Kidney (tissue), 14 donors: ENCODE data around the gene SERF2. TPM values are rescaled to one million over a fixed set of nuclear protein-coding genes. Genes with fewer than 3 reads are reported as not detected.
"Not testable (repeated sequence)": the region's sequence is repeated elsewhere in the genome, so short reads cannot be mapped to it uniquely, and the experiment has no call there.

ENCODE experiments used
- DNase-seq, 5 donors: peaks; one replicate each; pipeline ENCODE4 v3.0.0-alpha.2; 2013 to 2020
- FAIRE-seq: peaks from 2 replicates; lab custom pipeline; 2012; peaks lifted over from hg19 to GRCh38; lab: Jason Lieb, UNC
- H3K27ac ChIP-seq, 2 donors: one replicate each; pipeline ENCODE4 v1.7.0; 2013; ENCODE audit warnings: low read depth in 2 of 2, low read length in 2 of 2, inconsistent platforms in 1 of 2
- H3K27me3 ChIP-seq: one replicate; pipeline ENCODE4 v1.7.1; 2013; ENCODE audit warnings: low read length, inconsistent platforms; ENCODE audit not compliant: control insufficient read depth, insufficient read depth
- H3K36me3 ChIP-seq, 3 donors: one replicate each; pipeline versions ENCODE4 v1.7.0 to v1.7.1; 2013; ENCODE audit warnings: low read length in 3 of 3, control low read depth in 1 of 3, inconsistent platforms in 1 of 3; ENCODE audit not compliant: insufficient read depth in 3 of 3, control insufficient read depth in 2 of 3
- H3K4me1 ChIP-seq, 3 donors: one replicate each; pipeline versions ENCODE4 v1.7.0 to v1.7.1; 2013; ENCODE audit warnings: low read length in 3 of 3, inconsistent platforms in 1 of 3, low read depth in 1 of 3; ENCODE audit not compliant: control insufficient read depth in 2 of 3, insufficient read depth in 2 of 3
- H3K4me3 ChIP-seq, 3 donors: one replicate each; pipeline versions ENCODE4 v1.7.0 to v1.8.1; 2013; ENCODE audit warnings: low read length in 3 of 3, control low read depth in 1 of 3, inconsistent platforms in 1 of 3
- H3K9ac ChIP-seq, 3 donors: one replicate each; pipeline versions ENCODE4 v1.7.0 to v1.7.1; 2013; ENCODE audit warnings: low read length in 3 of 3, control low read depth in 1 of 3, inconsistent platforms in 1 of 3
- H3K9me3 ChIP-seq, 3 donors: one replicate each; pipeline versions ENCODE4 v1.7.0 to v1.7.1; 2013; ENCODE audit warnings: low read length in 3 of 3, control low read depth in 1 of 3, inconsistent platforms in 1 of 3; ENCODE audit not compliant: control insufficient read depth in 2 of 3, insufficient read depth in 1 of 3
- intact Hi-C: fragments of 100-400 bp; cut with DNase I; formaldehyde crosslinking; loops from one replicate; pipeline ENCODE4 v1.11.1; 2022
- microRNA-seq: library from miRNA; unstranded; fragments of <30 nt; microRNA quantifications from one replicate; pipeline ENCODE4 v1.2.0, GENCODE V29; 2020
- polyA plus RNA-seq: library from polyadenylated mRNA; stranded (reverse); fragments of 350-450 nt; fragmentation: Illumina TruSeq; extraction: RNeasy Lipid Tissue Mini Kit (QIAGEN cat#74804); gene quantifications from one replicate; pipeline ENCODE4 v1.2.3, GENCODE V29; 2014; ENCODE audit warnings: low read depth, low replicate concordance; ENCODE audit not compliant: insufficient read depth
- total RNA-seq: library from RNA; stranded (reverse); fragmentation: NEBNext Ultra II Directional; extraction: Animal tissue kit (Norgen Biotek cat#: 25700); gene quantifications from one replicate; pipeline ENCODE4 v1.2.1, GENCODE V29; 2021
- TF ChIP-seq, protein P1 (sequence below): IDR thresholded peaks from 3 replicates; pipeline ENCODE4 v1.5.1; 2012; ENCODE audit warnings: mild to moderate bottlenecking, moderate library complexity, borderline replicate concordance; ENCODE audit not compliant: insufficient read depth; ENCODE audit errors: extremely low read depth
- donor health status: control.
- donor health status: control.
- donor health status: control.
- donor health status: control.
- donor health status: control.
- donor health status: DM: yes; HTN: yes; CAD: no.
- donor health status: Normal renal cell carcinoma (clear cell type).

SERF2 gene
- total and polyA plus RNA-seq, 2 donors from 2014 or later = 788 to 2,452 TPM

- H3K27me3 ChIP-seq, H3K36me3 ChIP-seq, H3K9me3 ChIP-seq, H3K27ac ChIP-seq, H3K4me3 ChIP-seq, H3K9ac ChIP-seq, intact Hi-C loops, DNase-seq, H3K4me1 ChIP-seq, FAIRE-seq: not testable (repeated sequence)
Measured at GRCh38 chr15:43831519-43832052, 39.5 kb downstream of the SERF2 start.

DNA sequence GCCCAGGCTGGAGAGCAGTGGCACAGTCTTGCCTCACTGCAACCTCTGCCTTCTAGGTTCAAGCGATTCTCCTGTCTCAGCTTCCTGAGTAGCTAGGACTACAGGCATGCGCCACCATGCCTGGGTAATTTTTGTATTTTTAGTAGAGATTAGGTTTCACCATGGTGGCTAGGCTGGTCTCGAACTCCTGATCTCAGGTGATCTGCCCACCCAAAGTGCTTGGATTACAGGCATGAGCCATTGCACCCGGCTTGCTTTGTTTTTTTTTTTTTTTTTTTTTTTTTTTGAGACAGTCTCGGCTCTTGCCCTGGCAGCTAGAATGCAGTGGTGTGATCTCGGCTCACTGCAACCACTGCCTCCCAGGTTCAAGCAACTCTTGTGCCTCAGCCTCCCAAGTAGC, 40.4 kb downstream of the SERF2 start:
- H3K36me3 ChIP-seq, H3K27ac ChIP-seq, H3K4me1 ChIP-seq, FAIRE-seq, H3K4me3 ChIP-seq, DNase-seq, H3K9me3 ChIP-seq, H3K27me3 ChIP-seq, H3K9ac ChIP-seq, intact Hi-C loops: not testable (repeated sequence)

DNA sequence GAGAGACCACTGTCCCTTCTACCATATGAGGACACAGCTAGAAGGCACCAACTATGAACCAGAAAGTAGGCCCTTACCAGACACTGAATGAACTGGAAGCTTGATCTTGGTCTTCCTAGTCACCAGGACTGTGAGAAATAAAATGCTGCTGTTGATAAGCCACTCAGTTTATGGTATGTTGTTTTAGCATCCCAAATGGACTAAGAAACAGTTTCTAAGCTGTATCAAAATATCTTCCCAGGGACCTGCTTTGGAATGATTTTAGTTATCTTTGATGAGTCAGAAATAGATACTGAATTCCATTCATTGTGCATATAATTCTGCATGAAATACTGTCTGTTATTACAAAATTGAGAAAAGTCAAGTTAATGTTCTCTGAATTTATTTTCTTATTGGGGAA, 53.3 kb downstream of the SERF2 start:
- Histone ChIP-seq H3K27ac (no peak overlapping the region), H3K9ac (no peak overlapping the region), H3K4me3 (no peak overlapping the region), H3K27me3 (no peaks in the 10 kb centered on the region), H3K4me1 (no peaks in the 10 kb centered on the region), H3K9me3 (no peaks in the 10 kb centered on the region), H3K36me3 (peaks cover 0 to 2% (median 0%) of the 10 kb centered on the region in 3 donors)
- intact Hi-C loops = no loop called here
- TF ChIP-seq, protein P1, sequence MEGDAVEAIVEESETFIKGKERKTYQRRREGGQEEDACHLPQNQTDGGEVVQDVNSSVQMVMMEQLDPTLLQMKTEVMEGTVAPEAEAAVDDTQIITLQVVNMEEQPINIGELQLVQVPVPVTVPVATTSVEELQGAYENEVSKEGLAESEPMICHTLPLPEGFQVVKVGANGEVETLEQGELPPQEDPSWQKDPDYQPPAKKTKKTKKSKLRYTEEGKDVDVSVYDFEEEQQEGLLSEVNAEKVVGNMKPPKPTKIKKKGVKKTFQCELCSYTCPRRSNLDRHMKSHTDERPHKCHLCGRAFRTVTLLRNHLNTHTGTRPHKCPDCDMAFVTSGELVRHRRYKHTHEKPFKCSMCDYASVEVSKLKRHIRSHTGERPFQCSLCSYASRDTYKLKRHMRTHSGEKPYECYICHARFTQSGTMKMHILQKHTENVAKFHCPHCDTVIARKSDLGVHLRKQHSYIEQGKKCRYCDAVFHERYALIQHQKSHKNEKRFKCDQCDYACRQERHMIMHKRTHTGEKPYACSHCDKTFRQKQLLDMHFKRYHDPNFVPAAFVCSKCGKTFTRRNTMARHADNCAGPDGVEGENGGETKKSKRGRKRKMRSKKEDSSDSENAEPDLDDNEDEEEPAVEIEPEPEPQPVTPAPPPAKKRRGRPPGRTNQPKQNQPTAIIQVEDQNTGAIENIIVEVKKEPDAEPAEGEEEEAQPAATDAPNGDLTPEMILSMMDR = no peak
- DNase-seq = no peak
- no peak for FAIRE-seq

Small RNA genes lying within 50 kb of the gene (microRNA-seq; reads per million reads assigned to microRNA genes)
- not detected for gene MIR1282

Other genes starting within 250 kb of the SERF2 start
- 64.6 TPM for gene PPIP5K1, start 202.1 kb upstream of the SERF2 start, total RNA-seq
- 7.7 TPM for gene PPIP5K1, start 202.1 kb upstream of the SERF2 start, polyA plus RNA-seq
- gene CKMT1B, start 198.3 kb upstream of the SERF2 start, total RNA-seq = 14.5 TPM
- 9.2 TPM for gene CKMT1B, start 198.3 kb upstream of the SERF2 start, polyA plus RNA-seq
- 0.19 TPM for gene STRC, start 173.5 kb upstream of the SERF2 start, total RNA-seq
- gene STRC, start 173.5 kb upstream of the SERF2 start, polyA plus RNA-seq = 0.22 TPM
- gene CATSPER2, start 143.5 kb upstream of the SERF2 start, total RNA-seq = 6.5 TPM
- 1.9 TPM for gene CATSPER2, start 143.5 kb upstream of the SERF2 start, polyA plus RNA-seq
- gene CKMT1A, start 98.5 kb upstream of the SERF2 start, total RNA-seq = 15.1 TPM
- gene CKMT1A, start 98.5 kb upstream of the SERF2 start, polyA plus RNA-seq = 19.9 TPM
- 404 TPM for gene PDIA3, start 45.9 kb upstream of the SERF2 start, total RNA-seq
- 414 TPM for gene PDIA3, start 45.9 kb upstream of the SERF2 start, polyA plus RNA-seq
- gene ELL3, start 15.4 kb upstream of the SERF2 start, total RNA-seq = 2.5 TPM
- gene ELL3, start 15.4 kb upstream of the SERF2 start, polyA plus RNA-seq = 2.7 TPM
- gene SERINC4, start 7.9 kb downstream of the SERF2 start, total RNA-seq = 0.13 TPM
- 0.47 TPM for gene SERINC4, start 7.9 kb downstream of the SERF2 start, polyA plus RNA-seq
- 10.2 TPM for gene HYPK, start 8.3 kb downstream of the SERF2 start, total RNA-seq
- 7.7 TPM for gene HYPK, start 8.3 kb downstream of the SERF2 start, polyA plus RNA-seq
- gene MFAP1, start 32.4 kb downstream of the SERF2 start, total RNA-seq = 25.3 TPM
- gene MFAP1, start 32.4 kb downstream of the SERF2 start, polyA plus RNA-seq = 28.1 TPM
- 4.8 TPM for gene WDR76, start 34.7 kb downstream of the SERF2 start, total RNA-seq
- gene WDR76, start 34.7 kb downstream of the SERF2 start, polyA plus RNA-seq = 0.73 TPM